ENCODE results near the gene SLC24A3. TPM values are rescaled to one million over a fixed set of nuclear protein-coding genes. Genes with fewer than 3 reads are reported as not detected.

The SLC24A3 gene
- total RNA-seq, 2 experiments from 2014 or later, result not detected

GRCh38 chr20:19727251-19727847 lies 514.9 kb downstream of the SLC24A3 start:
- intact Hi-C loops (cut with micrococcal nuclease; ENCODE audit: unreplicated experiment), result no loop called here
- Histone ChIP-seq H3K9me2 (ENCODE audit: insufficient read depth, low read length) (no peaks in the 10 kb centered on the region), H3K4me2 (ENCODE audit: low read length) (no peak overlapping the region), H3K79me2 (ENCODE audit: insufficient read depth, low read depth, low read length) (no peaks in the 10 kb centered on the region), H3K36me3 (ENCODE audit: insufficient read depth, low read length) (no peaks in the 10 kb centered on the region), H3K4me3 (ENCODE audit: low read depth, low read length, poor library complexity, severe bottlenecking) (no peak overlapping the region), H4K20me1 (ENCODE audit: insufficient read depth, low read length) (no peaks in the 10 kb centered on the region), H3K27ac (ENCODE audit: low read depth, low read length, poor library complexity, severe bottlenecking) (no peak overlapping the region), H2AFZ (ENCODE audit: low read length) (no peak overlapping the region), H3K4me1 (ENCODE audit: insufficient read depth, low read length, poor library complexity, severe bottlenecking) (no peaks in the 10 kb centered on the region), H3K9me3 (ENCODE audit: low read length) (no peaks in the 10 kb centered on the region)
- TF ChIP-seq EZH2phosphoT487 (IDR thresholded peaks at IDR 0.05; ENCODE audit: borderline replicate concordance, low read depth, low read length) (no peak), CTCF (conservative IDR thresholded peaks at IDR 0.05; ENCODE audit: low read length) (no peak)
- ChIA-PET POLR2A (interaction anchor here (0.6 kb wide), 1 partner anchor 1085 kb away, joined by 3 read pairs; no protein-coding TSS in a partner anchor), CTCF (ENCODE audit: unreplicated experiment) (no interaction called here)
- DNase-seq (ENCODE audit: low spot score), result no peak
- no TSS peak for BruUV-seq (replicated peaks)

GRCh38 chr20:19729672-19730071 lies 517.2 kb downstream of the SLC24A3 start:
- no peak overlapping the region for H2AFZ ChIP-seq (ENCODE audit: low read length)
- TF ChIP-seq CTCF (conservative IDR thresholded peaks at IDR 0.05; ENCODE audit: low read length) (no peak), EZH2phosphoT487 (IDR thresholded peaks at IDR 0.05; ENCODE audit: borderline replicate concordance, low read depth, low read length) (no peak)
- DNase-seq (ENCODE audit: low spot score), result no peak
- H3K36me3 ChIP-seq (ENCODE audit: insufficient read depth, low read length), result no peaks in the 10 kb centered on the region
- no peaks in the 10 kb centered on the region for H3K4me1 ChIP-seq (ENCODE audit: insufficient read depth, low read length, poor library complexity, severe bottlenecking)
- H4K20me1 ChIP-seq (ENCODE audit: insufficient read depth, low read length), result no peaks in the 10 kb centered on the region
- no peaks in the 10 kb centered on the region for H3K9me2 ChIP-seq (ENCODE audit: insufficient read depth, low read length)
- BruUV-seq (replicated peaks), result no TSS peak
- ChIA-PET POLR2A (no interaction called here), CTCF (ENCODE audit: unreplicated experiment) (no interaction called here)
- intact Hi-C loops (cut with micrococcal nuclease; ENCODE audit: unreplicated experiment), result no loop called here
- H3K27ac ChIP-seq (ENCODE audit: low read depth, low read length, poor library complexity, severe bottlenecking), result no peak overlapping the region
- no peak overlapping the region for H3K4me2 ChIP-seq (ENCODE audit: low read length)
- H3K79me2 ChIP-seq (ENCODE audit: insufficient read depth, low read depth, low read length), result no peaks in the 10 kb centered on the region
- no peaks in the 10 kb centered on the region for H3K9me3 ChIP-seq (ENCODE audit: low read length)
- no peak overlapping the region for H3K4me3 ChIP-seq (ENCODE audit: low read depth, low read length, poor library complexity, severe bottlenecking)

DNA sequence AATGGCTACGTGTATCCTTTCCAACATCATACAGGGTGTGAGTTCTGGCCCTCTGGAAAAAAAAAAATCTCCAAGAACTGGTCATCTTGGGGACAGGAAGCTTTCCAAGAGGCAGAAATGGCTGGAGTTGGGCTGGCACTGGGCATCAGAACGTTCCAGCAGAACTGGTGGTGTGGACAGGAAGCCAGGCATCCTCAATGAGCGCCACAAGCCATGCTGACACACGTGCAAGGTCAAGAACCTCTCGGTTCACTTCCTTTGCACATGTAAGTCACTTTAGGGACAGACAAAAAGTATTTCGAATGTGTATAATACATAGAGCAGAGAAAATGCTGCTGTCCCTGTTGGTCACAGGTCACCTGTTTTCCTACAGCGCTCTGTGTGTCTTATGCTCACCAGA lies 518.3 kb downstream of the SLC24A3 start:
- POLR2A ChIA-PET, result no interaction called here
- Histone ChIP-seq H3K4me2 (ENCODE audit: low read length) (no peak overlapping the region), H3K79me2 (ENCODE audit: insufficient read depth, low read depth, low read length) (no peaks in the 10 kb centered on the region), H3K9me2 (ENCODE audit: insufficient read depth, low read length) (no peaks in the 10 kb centered on the region), H4K20me1 (ENCODE audit: insufficient read depth, low read length) (no peaks in the 10 kb centered on the region), H3K36me3 (ENCODE audit: insufficient read depth, low read length) (no peaks in the 10 kb centered on the region), H2AFZ (ENCODE audit: low read length) (no peak overlapping the region), H3K4me1 (ENCODE audit: insufficient read depth, low read length, poor library complexity, severe bottlenecking) (no peaks in the 10 kb centered on the region), H3K9me3 (ENCODE audit: low read length) (no peaks in the 10 kb centered on the region), H3K4me3 (ENCODE audit: low read depth, low read length, poor library complexity, severe bottlenecking) (no peak overlapping the region), H3K27ac (ENCODE audit: low read depth, low read length, poor library complexity, severe bottlenecking) (no peak overlapping the region)
- no peak for TF ChIP-seq EZH2phosphoT487 (IDR thresholded peaks at IDR 0.05; ENCODE audit: borderline replicate concordance, low read depth, low read length)
- TF ChIP-seq CTCF (conservative IDR thresholded peaks at IDR 0.05; ENCODE audit: low read length), result no peak
- no peak for DNase-seq (ENCODE audit: low spot score)
- intact Hi-C loops (cut with micrococcal nuclease; ENCODE audit: unreplicated experiment), result no loop called here
- CTCF ChIA-PET (ENCODE audit: unreplicated experiment), result no interaction called here
- BruUV-seq (replicated peaks), result no TSS peak

Data from OCI-LY7 (cell line).